Keratinocyte (primary cell): Measurements from ENCODE around the gene TNFRSF14. TPM values are rescaled to one million over a fixed set of nuclear protein-coding genes. Genes with fewer than 3 reads are reported as not detected.

Source experiments
- DNase-seq: peaks from one replicate; pipeline ENCODE4 v3.0.0-alpha.2; 2011; ENCODE audit warnings: low read depth, missing footprints, low spot score
- FAIRE-seq: peaks from 2 replicates; lab custom pipeline; 2011; peaks lifted over from hg19 to GRCh38; lab: Jason Lieb, UNC
- H2AFZ ChIP-seq: 2 replicates; pipeline ENCODE4 v1.6.0; 2012; ENCODE audit warnings: low read length, control low read depth, inconsistent platforms; ENCODE audit not compliant: control insufficient read depth
- H3K27ac ChIP-seq: 2 replicates; pipeline ENCODE4 v1.5.1; 2011; ENCODE audit warnings: low read length; ENCODE audit not compliant: control insufficient read depth, insufficient read depth
- H3K27me3 ChIP-seq: 3 replicates; pipeline ENCODE4 v1.6.0; 2011; ENCODE audit warnings: low read length; ENCODE audit not compliant: control insufficient read depth, insufficient read depth; ENCODE audit errors: extremely low read depth
- H3K36me3 ChIP-seq, 2 experiments: 2 replicates in 1 of 2; 3 replicates in 1 of 2; pipeline ENCODE4 v1.5.1; 2011; ENCODE audit warnings: low read length in 2 of 2, mild to moderate bottlenecking in 1 of 2; ENCODE audit not compliant: control insufficient read depth in 2 of 2, insufficient read depth in 2 of 2; ENCODE audit errors: extremely low read depth in 1 of 2
- H3K4me1 ChIP-seq: 3 replicates; pipeline ENCODE4 v1.5.1; 2011; ENCODE audit warnings: low read length; ENCODE audit not compliant: control insufficient read depth, insufficient read depth; ENCODE audit errors: extremely low read depth
- H3K4me2 ChIP-seq: 3 replicates; pipeline ENCODE4 v1.6.0; 2011; ENCODE audit warnings: low read depth, low read length; ENCODE audit not compliant: control insufficient read depth, insufficient read depth; ENCODE audit errors: extremely low read depth
- H3K4me3 ChIP-seq, 3 experiments: fragments of 200-600 bp in 1 of 3; sonication (generic) in 1 of 3; 2 replicates in 2 of 3; 3 replicates in 1 of 3; pipeline ENCODE4 v1.5.1; 2011 to 2016; ENCODE audit warnings: low read length in 3 of 3, mild to moderate bottlenecking in 3 of 3, control low read depth in 2 of 3, inconsistent platforms in 1 of 3, low read depth in 1 of 3, mixed read lengths in 1 of 3, mixed run types in 1 of 3, moderate library complexity in 1 of 3; ENCODE audit not compliant: control insufficient read depth in 2 of 3, insufficient read depth in 2 of 3; ENCODE audit errors: extremely low read depth in 1 of 3
- H3K79me2 ChIP-seq: 2 replicates; pipeline ENCODE4 v1.6.0; 2012; ENCODE audit warnings: low read length; ENCODE audit not compliant: control insufficient read depth, insufficient read depth
- H3K9ac ChIP-seq: 3 replicates; pipeline ENCODE4 v1.6.0; 2011; ENCODE audit warnings: low read length; ENCODE audit not compliant: control insufficient read depth, insufficient read depth; ENCODE audit errors: extremely low read depth
- H3K9me1 ChIP-seq: 3 replicates; pipeline ENCODE4 v1.6.0; 2011; ENCODE audit warnings: low read length; ENCODE audit not compliant: control insufficient read depth, insufficient read depth; ENCODE audit errors: extremely low read depth
- H3K9me3 ChIP-seq: 2 replicates; pipeline ENCODE4 v1.5.1; 2012; ENCODE audit warnings: low read depth, low read length; ENCODE audit not compliant: control insufficient read depth
- H4K20me1 ChIP-seq: 3 replicates; pipeline ENCODE4 v1.6.0; 2011; ENCODE audit warnings: low read length; ENCODE audit not compliant: control insufficient read depth, insufficient read depth; ENCODE audit errors: extremely low read depth
- CTCF ChIP-seq, 3 experiments: IDR thresholded peaks in 1 of 3; conservative IDR thresholded peaks in 1 of 3; optimal IDR thresholded peaks in 1 of 3; 2 replicates in 2 of 3; 3 replicates in 1 of 3; pipeline versions ENCODE3 to v1.5.1; 2011; ENCODE audit warnings: low read length in 3 of 3, mild to moderate bottlenecking in 3 of 3, moderate library complexity in 2 of 3, control low read depth in 1 of 3, inconsistent platforms in 1 of 3; ENCODE audit not compliant: insufficient read depth in 2 of 3; ENCODE audit errors: extremely low read depth in 1 of 3
- EZH2 ChIP-seq: IDR thresholded peaks from one replicate; pipeline ENCODE4 v1.6.1; 2012; ENCODE audit warnings: inconsistent platforms, mild to moderate bottlenecking, low read length, moderate library complexity
- dilution Hi-C: fragments of 300-500 bp; cut with MboI; formaldehyde crosslinking; loops from one replicate; pipeline ENCODE4 v1.7.0; 2020; ENCODE audit warnings: low sequenced_read_pairs; ENCODE audit not compliant: extremely low pct_ligation_motif_present
- polyA plus RNA-seq, 5 experiments: library from polyadenylated mRNA; depleted of rRNA in 3 of 5; stranded (reverse) in 3 of 5; stranded (forward) in 1 of 5; unstranded in 1 of 5; fragments of >200 nt; gene quantifications; 1 replicate in 1 of 5; 2 replicates in 3 of 5; 3 replicates in 1 of 5; pipeline versions ENCODE4 v1.2.1 to v1.2.3, GENCODE V29; 2011 to 2012; ENCODE audit warnings: missing spikeins in 2 of 5, low read depth in 1 of 5, low replicate concordance in 1 of 5

TNFRSF14 gene
- polyA plus RNA-seq, 1 donor (not counting 4 experiments of a cell fraction or from before 2014, with no cell fraction given): 5.2 TPM

GRCh38 chr1:2508751-2509150 lies 47.4 kb upstream of the TNFRSF14 start:
- FAIRE-seq (no peak), DNase-seq (no peak)
- H3K36me3 ChIP-seq: peaks cover 13 to 19% of the 10 kb centered on the region in 2 experiments
- no peaks in the 10 kb centered on the region for H3K4me1 ChIP-seq
- H3K9ac ChIP-seq: no peak overlapping the region
- TF ChIP-seq CTCF (optimal IDR thresholded peaks at IDR 0.05 in 1 of 3, IDR thresholded peaks at IDR 0.05 in 1 of 3, conservative IDR thresholded peaks at IDR 0.05 in 1 of 3; ENCODE audit: extremely low read depth in 1 of 3, insufficient read depth in 2 of 3, low read length in 3 of 3): no peak
- no peak for TF ChIP-seq EZH2
- no peak overlapping the region for H3K4me3 ChIP-seq
- no peaks in the 10 kb centered on the region for H3K9me3 ChIP-seq
- H3K27me3 ChIP-seq: no peaks in the 10 kb centered on the region
- no peak overlapping the region for H3K4me2 ChIP-seq
- no peaks in the 10 kb centered on the region for H3K79me2 ChIP-seq
- H2AFZ ChIP-seq: no peak overlapping the region
- H3K9me1 ChIP-seq: no peaks in the 10 kb centered on the region
- no peak overlapping the region for H3K27ac ChIP-seq
- dilution Hi-C loops: no loop called here
- peaks cover 4% of the 10 kb centered on the region for H4K20me1 ChIP-seq

- DNase-seq: no peak
- Histone ChIP-seq H4K20me1 (peaks cover 4% of the 10 kb centered on the region), H3K27ac (no peak overlapping the region), H3K36me3 (peaks cover 18 to 23% of the 10 kb centered on the region in 2 experiments), H3K4me2 (no peak overlapping the region), H3K4me3 (no peak overlapping the region), H3K9ac (no peak overlapping the region), H3K27me3 (no peaks in the 10 kb centered on the region), H3K9me3 (no peaks in the 10 kb centered on the region), H2AFZ (no peak overlapping the region), H3K4me1 (no peaks in the 10 kb centered on the region), H3K79me2 (no peaks in the 10 kb centered on the region), H3K9me1 (no peaks in the 10 kb centered on the region)
- no peak for FAIRE-seq
- dilution Hi-C loops: no loop called here
- TF ChIP-seq CTCF (optimal IDR thresholded peaks at IDR 0.05 in 1 of 3, IDR thresholded peaks at IDR 0.05 in 1 of 3, conservative IDR thresholded peaks at IDR 0.05 in 1 of 3; ENCODE audit: extremely low read depth in 1 of 3, insufficient read depth in 2 of 3, low read length in 3 of 3) (no peak), EZH2 (no peak)
These were observed 46.6 kb upstream of the TNFRSF14 start for GRCh38 chr1:2509589-2509988.
